ENCODE results near the gene SLC1A2.

Gene SLC1A2

GRCh38 chr11:35280727-35281126, 138.6 kb downstream of the SLC1A2 start:
- H3K4me2 ChIP-seq (ENCODE audit: low read depth, low read length, poor library complexity, severe bottlenecking): no peak overlapping the region
- no peaks in the 10 kb centered on the region for H3F3A ChIP-seq (ENCODE audit: low read depth)
- no peaks in the 10 kb centered on the region for H3K4me1 ChIP-seq (ENCODE audit: insufficient read depth, low read length, poor library complexity, severe bottlenecking)
- H3K9ac ChIP-seq (ENCODE audit: low read depth, low read length, poor library complexity, severe bottlenecking): no peak overlapping the region
- no peaks in the 10 kb centered on the region for H3K36me3 ChIP-seq (ENCODE audit: insufficient read depth, low read length)
- no peak overlapping the region for H3K4me3 ChIP-seq (ENCODE audit: low read length, poor library complexity, severe bottlenecking)
- no peak overlapping the region for H2AFZ ChIP-seq (ENCODE audit: low read length)
- TF ChIP-seq EZH2phosphoT487 (IDR thresholded peaks at IDR 0.05; ENCODE audit: borderline replicate concordance) (no peak), CTCF (conservative IDR thresholded peaks at IDR 0.05; ENCODE audit: low read length) (no peak)
- no peaks in the 10 kb centered on the region for H3K27me3 ChIP-seq (ENCODE audit: insufficient read depth, low read length, poor library complexity, severe bottlenecking)
- no peaks in the 10 kb centered on the region for H3K9me3 ChIP-seq (ENCODE audit: insufficient read depth, low read depth, low read length)
- H4K20me1 ChIP-seq (ENCODE audit: insufficient read depth, low read length, poor library complexity, severe bottlenecking): no peaks in the 10 kb centered on the region
- no peaks in the 10 kb centered on the region for H3K79me2 ChIP-seq (ENCODE audit: insufficient read depth, low read length)
- no peaks in the 10 kb centered on the region for H3K9me2 ChIP-seq (replicated peaks; ENCODE audit: low read depth, low read length)

GRCh38 chr11:35277827-35278226, 141.5 kb downstream of the SLC1A2 start:
- TF ChIP-seq CTCF (conservative IDR thresholded peaks at IDR 0.05; ENCODE audit: low read length) (no peak), EZH2phosphoT487 (IDR thresholded peaks at IDR 0.05; ENCODE audit: borderline replicate concordance) (no peak)
- Histone ChIP-seq H2AFZ (ENCODE audit: low read length) (no peak overlapping the region), H3K79me2 (ENCODE audit: insufficient read depth, low read length) (no peaks in the 10 kb centered on the region), H3K4me1 (ENCODE audit: insufficient read depth, low read length, poor library complexity, severe bottlenecking) (peaks cover under 1% of the 10 kb centered on the region), H3F3A (ENCODE audit: low read depth) (no peaks in the 10 kb centered on the region), H3K4me3 (ENCODE audit: low read length, poor library complexity, severe bottlenecking) (no peak overlapping the region), H3K27me3 (ENCODE audit: insufficient read depth, low read length, poor library complexity, severe bottlenecking) (no peaks in the 10 kb centered on the region), H3K9me3 (ENCODE audit: insufficient read depth, low read depth, low read length) (no peaks in the 10 kb centered on the region), H3K9ac (ENCODE audit: low read depth, low read length, poor library complexity, severe bottlenecking) (no peak overlapping the region), H3K4me2 (ENCODE audit: low read depth, low read length, poor library complexity, severe bottlenecking) (no peak overlapping the region), H4K20me1 (ENCODE audit: insufficient read depth, low read length, poor library complexity, severe bottlenecking) (no peaks in the 10 kb centered on the region), H3K36me3 (ENCODE audit: insufficient read depth, low read length) (no peaks in the 10 kb centered on the region), H3K9me2 (replicated peaks; ENCODE audit: low read depth, low read length) (no peaks in the 10 kb centered on the region)

GRCh38 chr11:35276396-35277145, 142.8 kb downstream of the SLC1A2 start:
- H3F3A ChIP-seq (ENCODE audit: low read depth): no peaks in the 10 kb centered on the region
- no peaks in the 10 kb centered on the region for H4K20me1 ChIP-seq (ENCODE audit: insufficient read depth, low read length, poor library complexity, severe bottlenecking)
- no peak overlapping the region for H3K4me3 ChIP-seq (ENCODE audit: low read length, poor library complexity, severe bottlenecking)
- TF ChIP-seq EZH2phosphoT487 (IDR thresholded peaks at IDR 0.05; ENCODE audit: borderline replicate concordance) (no peak), CTCF (conservative IDR thresholded peaks at IDR 0.05; ENCODE audit: low read length) (no peak)
- H3K9ac ChIP-seq (ENCODE audit: low read depth, low read length, poor library complexity, severe bottlenecking): no peak overlapping the region
- no peak overlapping the region for H3K4me2 ChIP-seq (ENCODE audit: low read depth, low read length, poor library complexity, severe bottlenecking)
- no peaks in the 10 kb centered on the region for H3K27me3 ChIP-seq (ENCODE audit: insufficient read depth, low read length, poor library complexity, severe bottlenecking)
- H3K9me2 ChIP-seq (replicated peaks; ENCODE audit: low read depth, low read length): no peaks in the 10 kb centered on the region
- H3K79me2 ChIP-seq (ENCODE audit: insufficient read depth, low read length): no peaks in the 10 kb centered on the region
- H2AFZ ChIP-seq (ENCODE audit: low read length): no peak overlapping the region
- H3K36me3 ChIP-seq (ENCODE audit: insufficient read depth, low read length): no peaks in the 10 kb centered on the region
- H3K4me1 ChIP-seq (ENCODE audit: insufficient read depth, low read length, poor library complexity, severe bottlenecking): peaks cover 8% of the 10 kb centered on the region
- H3K9me3 ChIP-seq (ENCODE audit: insufficient read depth, low read depth, low read length): no peaks in the 10 kb centered on the region

Data from Loucy (cell line).